GM12872 (cell line): ENCODE data around the gene METTL24.

Experiments used
- CTCF ChIP-seq: IDR thresholded peaks from 3 replicates; pipeline ENCODE4 v1.5.1; 2011; ENCODE audit warnings: low read depth, mild to moderate bottlenecking, low read length, moderate library complexity; ENCODE audit not compliant: insufficient read depth

Gene METTL24

GRCh38 chr6:110360676-110361075, 2.5 kb upstream of the METTL24 start:
- no peak for TF ChIP-seq CTCF

GRCh38 chr6:110359556-110359955, 1.4 kb upstream of the METTL24 start:
- no peak for TF ChIP-seq CTCF

- TF ChIP-seq CTCF = no peak
Measured at GRCh38 chr6:110358553-110359160, 508 bp upstream of the METTL24 start.

- TF ChIP-seq CTCF = no peak
Measured at GRCh38 chr6:110357298-110357663, 868 bp downstream of the METTL24 start.

- TF ChIP-seq CTCF = no peak
Measured at GRCh38 chr6:110356778-110357177, 1.4 kb downstream of the METTL24 start.

GRCh38 chr6:110355727-110356126, 2.4 kb downstream of the METTL24 start:
- TF ChIP-seq CTCF = no peak

- no peak for TF ChIP-seq CTCF
Measured at GRCh38 chr6:110355022-110355421, 3.1 kb downstream of the METTL24 start.
